Neural cell (in vitro differentiated cells): ENCODE measurements around the gene RHOH. TPM values are rescaled to one million over a fixed set of nuclear protein-coding genes. Genes with fewer than 3 reads are reported as not detected.

Experiments
- H2AFZ ChIP-seq: fragments of 200-600, 300-800 bp; sonication (generic), shearing (Covaris generic); 2 replicates; pipeline ENCODE4 v1.6.0; 2014; ENCODE audit warnings: low read depth, mild to moderate bottlenecking, antibody characterized with exemption, low read length, moderate library complexity
- H3F3A ChIP-seq: fragments of 200-600 bp; shearing (Covaris generic); 2 replicates; pipeline ENCODE4 v1.6.1; 2016; ENCODE audit warnings: mild to moderate bottlenecking, moderate library complexity, mixed read lengths, antibody characterized with exemption, low read length; ENCODE audit not compliant: insufficient read depth, poor library complexity, severe bottlenecking
- H3K27ac ChIP-seq: fragments of 200-600, 300-800 bp; sonication (generic), shearing (Covaris generic); 2 replicates; pipeline ENCODE4 v1.5.1; 2014; ENCODE audit warnings: mild to moderate bottlenecking, low read length, moderate library complexity
- H3K27me3 ChIP-seq: fragments of 300-800, 200-600 bp; sonication (generic), shearing (Covaris generic); 2 replicates; pipeline ENCODE4 v1.6.0; 2014; ENCODE audit warnings: mild to moderate bottlenecking, low read depth, low read length, moderate library complexity; ENCODE audit not compliant: insufficient read depth
- H3K36me3 ChIP-seq: fragments of 300-800, 200-600 bp; sonication (generic), shearing (Covaris generic); 2 replicates; pipeline ENCODE4 v1.5.1; 2014; ENCODE audit warnings: mild to moderate bottlenecking, antibody characterized with exemption, low read length, moderate library complexity; ENCODE audit not compliant: insufficient read depth
- H3K4me2 ChIP-seq: fragments of 300-800, 200-600 bp; sonication (generic), shearing (Covaris generic); 2 replicates; pipeline ENCODE4 v1.6.0; 2014; ENCODE audit warnings: mild to moderate bottlenecking, low read length
- H3K4me3 ChIP-seq: fragments of 300-800, 200-600 bp; sonication (generic), shearing (Covaris generic); 2 replicates; pipeline ENCODE4 v1.5.1; 2014; ENCODE audit warnings: mild to moderate bottlenecking, low read length, moderate library complexity
- H3K79me2 ChIP-seq: fragments of 200-600 bp; shearing (Covaris generic); replicated peaks from 2 replicates; pipeline ENCODE4 v1.6.0; 2014; ENCODE audit warnings: mild to moderate bottlenecking, low read length, moderate library complexity; ENCODE audit not compliant: insufficient read depth
- H3K9ac ChIP-seq: fragments of 300-800, 200-600 bp; sonication (generic), shearing (Covaris generic); 2 replicates; pipeline ENCODE4 v1.6.1; 2016; ENCODE audit warnings: mild to moderate bottlenecking, low read length, mixed read lengths
- H3K9me2 ChIP-seq: fragments of 200-600 bp; shearing (Covaris generic); 2 replicates; pipeline ENCODE4 v1.6.1; 2016; ENCODE audit warnings: mild to moderate bottlenecking, low read length, mixed read lengths; ENCODE audit not compliant: insufficient read depth
- H3K9me3 ChIP-seq: fragments of 200-600, 300-800 bp; sonication (generic), shearing (Covaris generic); 2 replicates; pipeline ENCODE4 v1.6.1; 2016; ENCODE audit warnings: mild to moderate bottlenecking, mixed run types, low read length, moderate library complexity, mixed read lengths
- H4K20me1 ChIP-seq: fragments of 200-600 bp; shearing (Covaris generic); 2 replicates; pipeline ENCODE4 v1.6.1; 2016; ENCODE audit warnings: mild to moderate bottlenecking, mixed run types; ENCODE audit not compliant: insufficient read depth
- CTCF ChIP-seq: fragments of 450-650 bp; IDR thresholded peaks from 2 replicates; pipeline ENCODE4 v1.5.1; 2014; ENCODE audit warnings: antibody characterized with exemption, mild to moderate bottlenecking, moderate library complexity; ENCODE audit not compliant: poor library complexity, severe bottlenecking
- EP300 ChIP-seq: fragments of 450-650 bp; conservative IDR thresholded peaks from 2 replicates; pipeline ENCODE4 v1.6.1; 2014; ENCODE audit warnings: antibody characterized with exemption, mild to moderate bottlenecking, moderate library complexity; ENCODE audit not compliant: poor library complexity, severe bottlenecking
- EZH2 ChIP-seq: fragments of 200-600, 300-800 bp; shearing (Covaris generic), sonication (generic); IDR thresholded peaks from 2 replicates; pipeline ENCODE4 v1.6.1; 2014; ENCODE audit warnings: antibody characterized with exemption, low read length, borderline replicate concordance, mild to moderate bottlenecking; ENCODE audit not compliant: insufficient read depth, poor library complexity, severe bottlenecking
- MXI1 ChIP-seq: fragments of 450-650 bp; conservative IDR thresholded peaks from 2 replicates; pipeline ENCODE4 v1.6.1; 2014; ENCODE audit warnings: antibody characterized with exemption, mild to moderate bottlenecking; ENCODE audit not compliant: poor library complexity, severe bottlenecking
- POLR2AphosphoS5 ChIP-seq: IDR thresholded peaks from 2 replicates; pipeline ENCODE4 v1.6.1; 2012
- RAD21 ChIP-seq: fragments of 450-650 bp; conservative IDR thresholded peaks from 2 replicates; pipeline ENCODE4 v1.6.1; 2014; ENCODE audit warnings: antibody characterized with exemption, mild to moderate bottlenecking, moderate library complexity
- REST ChIP-seq: IDR thresholded peaks from 2 replicates; pipeline ENCODE4 v1.6.1; 2012; ENCODE audit warnings: borderline replicate concordance
- SMC3 ChIP-seq: fragments of 450-650 bp; conservative IDR thresholded peaks from 2 replicates; pipeline ENCODE4 v1.6.1; 2014; ENCODE audit warnings: antibody characterized with exemption, mild to moderate bottlenecking, moderate library complexity; ENCODE audit not compliant: poor library complexity
- TAF1 ChIP-seq: IDR thresholded peaks from 2 replicates; pipeline ENCODE4 v1.6.1; 2012; ENCODE audit warnings: low read depth
- polyA plus RNA-seq: library from polyadenylated mRNA; depleted of rRNA; stranded (reverse); fragments of >200 nt; gene quantifications from 2 replicates; pipeline ENCODE4 v1.2.3, GENCODE V29; 2014

RHOH gene
- polyA plus RNA-seq, 1 donor from 2014 or later = not detected

- H3K27me3 ChIP-seq = no peaks in the 10 kb centered on the region
- no peak overlapping the region for H3K4me2 ChIP-seq
- no peaks in the 10 kb centered on the region for H3F3A ChIP-seq
- no peaks in the 10 kb centered on the region for H3K9me2 ChIP-seq
- H3K79me2 ChIP-seq = no peaks in the 10 kb centered on the region
- no peaks in the 10 kb centered on the region for H3K36me3 ChIP-seq
- TF ChIP-seq SMC3 = no peak
- no peak for TF ChIP-seq RAD21
- TF ChIP-seq REST = no peak
- TF ChIP-seq POLR2AphosphoS5 = no peak
- no peak for TF ChIP-seq EZH2
- TF ChIP-seq CTCF = no peak
- no peak for TF ChIP-seq TAF1
- TF ChIP-seq EP300 = no peak
- no peak for TF ChIP-seq MXI1
- H3K27ac ChIP-seq = no peak overlapping the region
- no peaks in the 10 kb centered on the region for H3K9me3 ChIP-seq
- no peak overlapping the region for H3K4me3 ChIP-seq
- H4K20me1 ChIP-seq = no peaks in the 10 kb centered on the region
- H3K9ac ChIP-seq = no peak overlapping the region
- H2AFZ ChIP-seq = no peak overlapping the region
Measured at GRCh38 chr4:40190880-40191815, 5.7 kb upstream of the RHOH start.

DNA sequence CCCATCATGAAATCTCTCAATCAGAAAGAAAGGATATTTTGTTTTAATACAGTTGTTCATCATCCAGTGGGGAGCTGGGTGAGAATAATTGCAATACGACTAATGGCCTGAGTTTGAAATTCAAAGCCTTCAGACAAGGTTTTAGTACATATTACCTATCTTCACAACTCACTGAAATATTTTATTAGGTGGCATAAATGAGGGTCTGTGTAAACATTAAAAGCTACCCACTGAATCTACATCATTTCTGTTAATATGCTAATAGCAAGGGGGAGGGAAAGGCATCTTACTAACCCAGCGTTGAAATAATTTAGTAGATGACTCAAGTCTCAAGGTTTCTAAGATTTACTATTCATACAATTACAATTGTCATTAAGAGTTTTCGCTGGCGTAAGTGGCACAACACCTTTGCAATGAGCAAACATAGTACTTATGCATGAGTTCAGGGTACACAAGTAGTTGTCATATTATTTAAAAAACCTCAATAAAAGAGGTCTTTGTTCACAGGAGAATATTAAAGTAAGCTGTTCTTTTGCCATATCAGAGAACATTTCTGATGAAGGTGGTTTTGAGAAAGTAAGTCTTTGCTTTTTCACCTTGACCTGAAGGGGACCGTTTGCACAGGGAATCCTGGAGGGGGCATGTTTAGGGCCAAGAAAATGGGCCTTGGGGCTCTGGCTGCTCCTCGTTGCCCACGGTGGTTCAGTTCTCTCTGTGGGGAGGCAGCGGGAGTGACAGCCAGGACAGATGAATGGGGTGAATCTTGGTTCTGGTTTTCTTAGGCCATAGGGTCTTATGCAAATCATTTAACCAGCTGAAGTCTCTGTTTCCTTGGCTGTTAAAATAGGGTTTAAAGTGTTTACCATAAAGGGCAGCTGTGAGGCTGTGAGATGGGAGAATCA is 4.5 kb upstream of the RHOH start:
- H2AFZ ChIP-seq = no peak overlapping the region
- H3K27ac ChIP-seq = no peak overlapping the region
- no peak overlapping the region for H3K4me2 ChIP-seq
- no peak for TF ChIP-seq EP300
- no peak for TF ChIP-seq SMC3
- TF ChIP-seq EZH2 = no peak
- TF ChIP-seq MXI1 = no peak
- TF ChIP-seq RAD21 = no peak
- H3K36me3 ChIP-seq = no peaks in the 10 kb centered on the region
- H4K20me1 ChIP-seq = no peaks in the 10 kb centered on the region
- H3F3A ChIP-seq = no peaks in the 10 kb centered on the region
- no peak overlapping the region for H3K4me3 ChIP-seq
- H3K79me2 ChIP-seq = no peaks in the 10 kb centered on the region
- H3K27me3 ChIP-seq = no peaks in the 10 kb centered on the region
- no peaks in the 10 kb centered on the region for H3K9me2 ChIP-seq
- H3K9ac ChIP-seq = no peak overlapping the region
- H3K9me3 ChIP-seq = no peaks in the 10 kb centered on the region
